GM18909 (cell line): ENCODE results near the gene PPIE.

Experiments used
- ATAC-seq: cut with Tn5 transposase; IDR thresholded peaks from one replicate; pipeline ENCODE4 v1.9.1; 2021; ENCODE audit warnings: mild to moderate bottlenecking; ENCODE audit not compliant: unreplicated experiment, poor library complexity

PPIE gene

DNA sequence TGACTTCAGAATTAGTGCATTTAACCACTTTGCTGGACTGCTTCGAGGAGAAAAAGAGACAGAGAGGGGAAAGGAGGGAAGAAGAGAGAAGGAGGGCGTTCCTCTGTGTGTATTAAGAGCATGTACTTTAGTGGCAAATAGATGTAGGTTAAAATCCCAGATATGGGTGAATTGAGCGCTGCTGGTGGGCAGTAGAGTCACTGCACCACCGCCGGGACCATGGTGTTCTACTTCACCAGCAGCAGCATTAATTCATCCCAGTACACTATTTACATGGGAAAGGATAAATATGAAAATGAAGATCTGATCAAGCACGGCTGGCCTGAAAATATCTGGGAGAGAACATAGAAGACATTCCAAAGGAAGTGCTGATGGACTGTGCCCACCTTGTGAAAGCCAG, 20.9 kb upstream of the PPIE start:
- no peak for ATAC-seq

DNA sequence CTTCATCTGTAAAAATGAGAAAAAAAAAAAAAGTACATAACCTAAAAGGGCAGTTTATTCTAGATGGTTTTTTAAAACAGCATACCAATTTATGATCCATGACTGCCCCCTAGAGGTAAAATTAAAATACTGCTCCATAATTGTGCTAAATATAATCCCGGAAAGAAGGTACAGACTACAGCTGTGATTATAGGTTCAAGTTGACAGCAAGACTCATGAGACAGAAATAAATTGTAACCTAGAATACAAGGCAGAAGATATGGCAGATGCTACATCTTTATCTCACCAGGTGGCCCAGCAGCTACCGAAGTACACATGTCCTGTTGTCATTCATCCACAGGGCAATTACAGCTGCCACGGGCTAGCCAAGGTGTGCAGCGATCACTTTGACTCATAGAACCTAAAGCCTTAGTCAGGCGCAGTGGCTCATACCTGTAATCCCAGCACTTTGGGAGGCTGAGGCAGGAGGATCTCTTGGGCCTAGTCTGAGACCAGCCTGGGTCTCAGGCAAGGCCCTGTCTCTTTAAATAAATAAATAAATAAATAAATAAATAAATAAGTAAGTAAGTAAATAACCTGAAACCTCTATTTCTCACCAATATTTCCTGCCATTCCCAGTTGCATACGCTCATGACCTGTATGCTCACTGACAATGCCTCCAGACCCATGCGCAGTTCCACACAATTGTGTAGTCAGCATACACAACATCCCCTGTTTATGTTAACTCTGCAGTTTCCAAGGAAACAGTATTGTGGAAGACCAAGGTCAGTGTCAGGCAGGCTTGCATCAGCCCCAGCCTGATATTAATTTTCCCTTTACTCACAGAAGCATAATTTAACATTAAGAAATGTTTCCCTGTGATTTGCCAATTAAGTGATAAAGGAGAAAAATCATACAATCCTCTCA, 18.3 kb upstream of the PPIE start:
- no peak for ATAC-seq

DNA sequence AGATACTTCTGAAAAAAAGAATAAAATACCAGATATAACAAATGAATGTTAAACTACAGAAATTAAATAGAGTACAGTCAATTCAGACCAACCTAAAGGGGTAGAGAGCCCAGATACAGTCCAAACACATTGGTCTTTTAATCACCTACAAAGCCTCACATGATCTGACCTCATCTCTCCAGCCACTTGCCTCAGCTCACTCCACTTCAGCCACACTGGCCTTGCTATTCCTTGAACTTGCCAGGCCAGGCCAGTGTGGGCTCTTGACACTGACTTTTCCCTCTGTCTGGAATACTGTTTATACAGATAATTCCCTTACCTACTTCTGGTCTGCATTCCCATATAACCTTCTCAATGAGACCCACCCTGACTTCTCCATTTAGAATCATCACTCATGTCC, 17.0 kb upstream of the PPIE start:
- no peak for ATAC-seq

DNA sequence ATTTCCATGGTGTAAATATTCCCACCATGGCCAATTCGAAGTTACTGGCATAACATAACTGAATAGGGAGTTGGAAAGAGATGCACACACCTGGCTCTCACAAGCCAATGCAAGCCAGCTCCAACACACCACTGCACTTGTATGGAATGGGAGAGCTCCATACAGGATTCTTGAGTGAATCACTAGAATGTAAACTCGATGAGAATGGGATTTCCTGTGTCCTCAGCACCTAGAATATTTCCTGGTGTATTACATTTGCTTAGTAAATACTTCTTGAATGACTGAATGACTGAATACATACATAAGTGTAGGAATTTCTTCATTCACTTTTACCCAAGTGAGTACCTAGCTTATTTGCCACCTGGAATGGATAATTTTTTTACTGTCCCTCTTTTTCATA, 16.2 kb upstream of the PPIE start:
- ATAC-seq = no peak

GRCh38 chr1:39726600-39726999, 12.1 kb upstream of the PPIE start:
- ATAC-seq = no peak

DNA sequence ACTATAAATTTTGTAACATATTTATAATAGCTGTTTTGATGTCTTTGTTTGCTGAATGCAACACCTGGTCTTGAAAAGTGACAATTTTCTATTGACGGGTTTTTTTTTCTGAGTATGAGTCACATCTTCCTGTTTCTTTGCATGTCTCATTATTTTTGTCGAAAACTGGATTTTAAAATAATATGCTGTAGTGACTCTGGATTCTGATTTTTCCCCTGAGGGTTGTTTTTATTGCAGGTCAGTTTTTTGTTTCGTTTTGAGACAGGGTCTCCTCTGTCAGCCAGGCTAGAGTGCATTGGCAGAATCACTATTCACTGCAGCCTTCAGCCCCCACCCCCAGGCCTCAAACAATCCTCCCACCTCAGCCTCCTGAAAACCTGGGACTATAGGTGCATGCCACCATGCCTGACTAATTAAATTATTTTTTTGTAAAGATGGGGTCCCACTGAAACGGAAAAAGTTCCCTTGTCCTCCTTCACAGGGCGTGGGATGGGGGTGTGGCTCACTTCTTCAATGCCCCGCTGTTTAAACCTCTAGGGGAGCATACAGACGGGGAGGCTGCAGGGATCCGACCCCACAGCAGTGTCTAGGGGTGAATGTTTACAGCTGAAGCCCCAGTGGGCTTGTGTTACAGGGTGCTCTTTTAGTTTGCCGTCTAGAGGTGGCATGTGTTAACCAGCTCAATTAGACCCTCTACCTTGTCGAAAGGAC, 11.3 kb upstream of the PPIE start:
- no peak for ATAC-seq

GRCh38 chr1:39727932-39728317, 10.8 kb upstream of the PPIE start:
- ATAC-seq = no peak

GRCh38 chr1:39729030-39729429, 9.7 kb upstream of the PPIE start:
- no peak for ATAC-seq

- ATAC-seq = no peak
These were observed 8.8 kb upstream of the PPIE start for GRCh38 chr1:39729842-39730241.

- no peak for ATAC-seq
These were observed 6.0 kb upstream of the PPIE start for GRCh38 chr1:39732730-39733129.

- ATAC-seq = no peak
These were observed 5.5 kb upstream of the PPIE start for GRCh38 chr1:39733161-39733560.

GRCh38 chr1:39735731-39736130, 3.0 kb upstream of the PPIE start:
- ATAC-seq = no peak

DNA sequence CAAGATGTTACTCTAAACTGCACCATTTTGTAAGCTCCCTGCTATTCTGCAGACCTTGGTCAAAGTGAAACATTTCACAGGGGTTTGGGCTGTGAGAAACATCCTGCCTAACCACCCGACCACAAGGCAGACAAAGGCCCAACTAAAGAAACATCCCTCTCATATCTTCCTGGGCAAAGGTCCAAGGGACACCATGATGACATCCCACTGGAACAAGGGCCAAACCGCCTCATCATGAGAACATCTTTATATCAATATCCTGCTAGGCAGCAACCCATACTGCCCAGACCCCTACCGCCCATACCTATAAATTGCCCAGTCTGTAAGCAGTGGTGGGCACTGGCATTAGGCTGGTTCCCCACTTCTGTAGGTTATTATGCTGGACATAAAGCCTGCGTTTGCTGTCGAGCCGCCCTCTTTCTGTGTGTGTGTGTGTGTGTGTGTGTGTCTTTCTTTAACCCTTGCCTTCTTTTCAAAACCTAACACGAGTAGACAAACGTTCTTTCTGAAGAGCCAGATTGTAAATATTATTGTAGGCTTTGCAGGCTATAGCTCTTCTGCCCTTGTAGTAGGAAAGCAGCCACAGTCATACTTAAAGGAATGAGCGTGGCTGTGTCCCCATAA, 1.0 kb upstream of the PPIE start:
- no peak for ATAC-seq

- ATAC-seq = no peak
These were observed 6.5 kb downstream of the PPIE start for GRCh38 chr1:39745016-39745670.

DNA sequence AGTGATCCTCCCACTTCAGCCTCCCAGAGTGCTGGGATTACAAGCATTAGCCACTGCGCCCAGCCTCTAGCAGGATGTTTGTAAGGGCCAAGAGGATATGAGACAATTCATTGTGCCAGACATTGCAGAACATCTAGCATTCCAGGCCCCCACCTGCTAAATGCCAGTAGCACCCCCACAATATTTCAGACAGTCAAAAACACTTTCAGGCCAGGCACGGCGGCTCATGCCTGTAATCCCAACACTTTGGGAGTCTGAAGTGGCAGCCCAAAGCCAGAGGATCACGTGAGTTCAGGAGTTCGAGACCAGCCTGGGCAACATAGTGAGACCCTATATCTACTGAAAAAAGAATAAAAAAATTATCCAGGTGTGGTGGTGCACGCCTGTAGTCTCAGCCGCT, 12.9 kb downstream of the PPIE start:
- ATAC-seq = no peak

DNA sequence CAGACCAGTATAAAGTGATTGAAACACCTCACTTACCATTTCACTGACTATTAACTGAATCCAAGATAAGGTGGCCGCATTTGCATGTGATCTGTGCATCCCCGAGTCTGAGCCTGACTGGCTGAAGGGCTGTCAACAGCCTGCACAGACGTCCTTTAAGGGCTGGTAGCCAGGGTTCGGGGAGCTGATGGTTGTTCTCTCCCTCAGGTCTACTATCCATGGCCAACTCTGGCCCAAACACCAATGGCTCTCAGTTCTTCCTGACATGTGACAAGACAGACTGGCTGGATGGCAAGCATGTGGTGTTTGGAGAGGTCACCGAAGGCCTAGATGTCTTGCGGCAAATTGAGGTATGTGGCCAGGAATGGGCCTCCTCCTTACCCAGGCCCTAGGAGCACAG, 14.0 kb downstream of the PPIE start:
- ATAC-seq = no peak

DNA sequence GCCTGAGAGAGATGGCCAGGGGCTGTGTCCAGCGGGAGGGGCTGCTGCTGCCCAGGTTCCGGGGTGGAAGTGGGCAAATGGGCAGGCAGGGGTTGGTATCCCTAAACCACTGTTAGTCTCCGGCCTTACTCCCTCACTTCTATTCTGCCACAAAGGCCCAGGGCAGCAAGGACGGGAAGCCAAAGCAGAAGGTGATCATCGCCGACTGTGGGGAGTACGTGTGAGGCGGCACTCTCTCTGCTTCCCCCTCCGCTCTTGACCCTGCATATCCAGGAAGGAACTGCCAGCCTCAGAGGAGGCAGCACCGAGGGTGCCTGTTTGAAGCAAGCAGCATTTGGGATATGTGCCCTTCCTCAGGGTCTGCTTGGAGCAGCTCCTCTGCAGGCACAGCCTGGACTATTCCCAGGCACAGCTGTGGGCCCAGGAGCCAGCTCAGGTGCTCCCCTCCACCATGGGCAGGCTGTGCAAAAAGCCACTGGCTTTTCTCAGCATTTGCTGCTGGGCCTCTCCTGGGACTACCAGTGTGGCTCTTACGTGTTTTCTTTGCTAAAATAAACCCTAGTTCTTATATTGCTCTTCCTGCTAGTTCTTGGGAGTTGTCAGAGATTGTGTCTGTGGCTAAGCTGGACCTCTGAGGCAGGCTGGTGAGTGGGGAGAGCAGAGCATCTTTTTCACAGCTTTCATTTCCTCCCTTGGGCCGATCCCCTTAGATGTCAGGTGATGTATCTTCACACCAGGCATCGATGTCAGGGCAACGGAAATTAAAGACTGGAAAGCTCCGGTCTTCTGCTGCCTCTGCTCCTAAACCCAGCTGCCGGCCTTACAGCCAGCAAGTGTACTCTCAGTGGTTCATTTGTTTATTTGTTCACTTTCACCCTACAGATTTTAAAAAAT, 14.7 kb downstream of the PPIE start:
- ATAC-seq = no peak

GRCh38 chr1:39754026-39754570, 15.4 kb downstream of the PPIE start:
- ATAC-seq = no peak

- ATAC-seq = no peak
These were observed 16.3 kb downstream of the PPIE start for GRCh38 chr1:39754906-39755504.
